Ecto neural progenitor cell (in vitro differentiated cells): Measurements from ENCODE around the gene E2F8.

Experiments
- DNase-seq: peaks from one replicate; pipeline ENCODE4 v3.0.0-alpha.2; 2018; ENCODE audit warnings: low spot score

E2F8 gene

GRCh38 chr11:19187114-19187832, 53.5 kb downstream of the E2F8 start:
- no peak for DNase-seq

- DNase-seq, result no peak
Measured at GRCh38 chr11:19185516-19186052, 55.2 kb downstream of the E2F8 start.

- no peak for DNase-seq
Measured at GRCh38 chr11:19185036-19185435, 55.7 kb downstream of the E2F8 start.

- no peak for DNase-seq
Measured at GRCh38 chr11:19183646-19184045, 57.1 kb downstream of the E2F8 start.

GRCh38 chr11:19181531-19182261, 59.0 kb downstream of the E2F8 start:
- no peak for DNase-seq

- DNase-seq, result no peak
Measured at GRCh38 chr11:19176629-19177186, 64.0 kb downstream of the E2F8 start.
